ENCODE results near the gene MME. TPM values are rescaled to one million over a fixed set of nuclear protein-coding genes. Genes with fewer than 3 reads are reported as not detected.

The MME gene
- total RNA-seq, 1 donor from 2014 or later, result 14.5 TPM

- Mint-ChIP-seq H3K9me3 (ENCODE audit: unreplicated experiment) (no peaks in the 10 kb centered on the region), H3K27me3 (ENCODE audit: unreplicated experiment) (no peaks in the 10 kb centered on the region), H3K4me1 (ENCODE audit: unreplicated experiment) (peaks cover 8% of the 10 kb centered on the region), H3K27ac (ENCODE audit: unreplicated experiment) (no peak overlapping the region), H3K4me3 (ENCODE audit: unreplicated experiment) (no peak overlapping the region), H3K36me3 (ENCODE audit: unreplicated experiment) (no peaks in the 10 kb centered on the region)
- DNase-seq (ENCODE audit: extremely low spot score, unreplicated experiment), result no peak
- TF ChIP-seq CTCF (IDR thresholded peaks at IDR 0.05), result no peak
Observed at GRCh38 chr3:155185631-155186071, 105.5 kb downstream of the MME start.

GRCh38 chr3:155188031-155188430 is 107.9 kb downstream of the MME start:
- Mint-ChIP-seq H3K4me1 (ENCODE audit: unreplicated experiment) (peaks cover 8% of the 10 kb centered on the region), H3K9me3 (ENCODE audit: unreplicated experiment) (peaks cover 4% of the 10 kb centered on the region), H3K36me3 (ENCODE audit: unreplicated experiment) (no peaks in the 10 kb centered on the region), H3K27me3 (ENCODE audit: unreplicated experiment) (no peaks in the 10 kb centered on the region), H3K4me3 (ENCODE audit: unreplicated experiment) (no peak overlapping the region), H3K27ac (ENCODE audit: unreplicated experiment) (no peak overlapping the region)
- no peak for DNase-seq (ENCODE audit: extremely low spot score, unreplicated experiment)
- no peak for TF ChIP-seq CTCF (IDR thresholded peaks at IDR 0.05)

- H3K9me3 Mint-ChIP-seq (ENCODE audit: unreplicated experiment), result peaks cover 4% of the 10 kb centered on the region
- DNase-seq (ENCODE audit: extremely low spot score, unreplicated experiment), result no peak
- H3K36me3 Mint-ChIP-seq (ENCODE audit: unreplicated experiment), result no peaks in the 10 kb centered on the region
- no peaks in the 10 kb centered on the region for H3K4me1 Mint-ChIP-seq (ENCODE audit: unreplicated experiment)
- no peaks in the 10 kb centered on the region for H3K27me3 Mint-ChIP-seq (ENCODE audit: unreplicated experiment)
- H3K27ac Mint-ChIP-seq (ENCODE audit: unreplicated experiment), result no peak overlapping the region
- TF ChIP-seq CTCF (IDR thresholded peaks at IDR 0.05), result no peak
- H3K4me3 Mint-ChIP-seq (ENCODE audit: unreplicated experiment), result no peak overlapping the region
Observed at GRCh38 chr3:155189478-155189877, 109.4 kb downstream of the MME start.

GRCh38 chr3:155190691-155191090 is 110.6 kb downstream of the MME start:
- no peak overlapping the region for H3K4me3 Mint-ChIP-seq (ENCODE audit: unreplicated experiment)
- peaks cover 4% of the 10 kb centered on the region for H3K9me3 Mint-ChIP-seq (ENCODE audit: unreplicated experiment)
- no peak for DNase-seq (ENCODE audit: extremely low spot score, unreplicated experiment)
- no peaks in the 10 kb centered on the region for H3K27me3 Mint-ChIP-seq (ENCODE audit: unreplicated experiment)
- no peak overlapping the region for H3K27ac Mint-ChIP-seq (ENCODE audit: unreplicated experiment)
- no peaks in the 10 kb centered on the region for H3K36me3 Mint-ChIP-seq (ENCODE audit: unreplicated experiment)
- no peaks in the 10 kb centered on the region for H3K4me1 Mint-ChIP-seq (ENCODE audit: unreplicated experiment)
- TF ChIP-seq CTCF (IDR thresholded peaks at IDR 0.05), result no peak

GRCh38 chr3:155192957-155193746 is 113.0 kb downstream of the MME start:
- Mint-ChIP-seq H3K9me3 (ENCODE audit: unreplicated experiment) (peaks cover 4% of the 10 kb centered on the region), H3K27me3 (ENCODE audit: unreplicated experiment) (no peaks in the 10 kb centered on the region), H3K27ac (ENCODE audit: unreplicated experiment) (no peak overlapping the region), H3K4me1 (ENCODE audit: unreplicated experiment) (no peaks in the 10 kb centered on the region), H3K4me3 (ENCODE audit: unreplicated experiment) (no peak overlapping the region), H3K36me3 (ENCODE audit: unreplicated experiment) (no peaks in the 10 kb centered on the region)
- TF ChIP-seq CTCF (IDR thresholded peaks at IDR 0.05), result no peak
- no peak for DNase-seq (ENCODE audit: extremely low spot score, unreplicated experiment)
